GM12874 (cell line): ENCODE results near the gene KLK3.

ENCODE experiments used
- TF ChIP-seq, protein P1 (sequence below): IDR thresholded peaks from 2 replicates; pipeline ENCODE4 v1.5.1; 2011; ENCODE audit warnings: low read depth, mild to moderate bottlenecking, control low read depth, low read length, moderate library complexity; ENCODE audit not compliant: insufficient read depth

The KLK3 gene

GRCh38 chr19:50882188-50882587, 27.5 kb downstream of the KLK3 start:
- TF ChIP-seq, protein P1, sequence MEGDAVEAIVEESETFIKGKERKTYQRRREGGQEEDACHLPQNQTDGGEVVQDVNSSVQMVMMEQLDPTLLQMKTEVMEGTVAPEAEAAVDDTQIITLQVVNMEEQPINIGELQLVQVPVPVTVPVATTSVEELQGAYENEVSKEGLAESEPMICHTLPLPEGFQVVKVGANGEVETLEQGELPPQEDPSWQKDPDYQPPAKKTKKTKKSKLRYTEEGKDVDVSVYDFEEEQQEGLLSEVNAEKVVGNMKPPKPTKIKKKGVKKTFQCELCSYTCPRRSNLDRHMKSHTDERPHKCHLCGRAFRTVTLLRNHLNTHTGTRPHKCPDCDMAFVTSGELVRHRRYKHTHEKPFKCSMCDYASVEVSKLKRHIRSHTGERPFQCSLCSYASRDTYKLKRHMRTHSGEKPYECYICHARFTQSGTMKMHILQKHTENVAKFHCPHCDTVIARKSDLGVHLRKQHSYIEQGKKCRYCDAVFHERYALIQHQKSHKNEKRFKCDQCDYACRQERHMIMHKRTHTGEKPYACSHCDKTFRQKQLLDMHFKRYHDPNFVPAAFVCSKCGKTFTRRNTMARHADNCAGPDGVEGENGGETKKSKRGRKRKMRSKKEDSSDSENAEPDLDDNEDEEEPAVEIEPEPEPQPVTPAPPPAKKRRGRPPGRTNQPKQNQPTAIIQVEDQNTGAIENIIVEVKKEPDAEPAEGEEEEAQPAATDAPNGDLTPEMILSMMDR, result no peak

DNA sequence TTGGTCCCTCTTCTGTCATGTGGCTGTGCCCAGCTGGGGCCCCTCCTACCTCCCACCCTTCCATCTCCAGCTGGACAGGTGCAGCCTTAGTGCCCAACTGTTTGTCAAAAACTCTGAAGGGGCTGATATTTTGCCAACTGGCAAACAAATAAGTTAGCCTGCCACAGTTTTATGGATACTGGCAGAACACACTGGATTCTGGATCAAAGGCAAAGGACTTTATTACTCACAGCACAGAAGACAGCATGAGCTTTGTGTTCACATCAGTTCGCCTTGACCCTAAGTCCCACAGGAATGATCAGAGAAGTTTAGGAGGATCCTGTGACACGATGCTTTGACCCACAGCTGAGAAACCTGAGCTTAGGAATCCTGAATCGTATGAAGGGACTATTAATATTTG, 34.9 kb downstream of the KLK3 start:
- TF ChIP-seq, protein P1, result no peak

DNA sequence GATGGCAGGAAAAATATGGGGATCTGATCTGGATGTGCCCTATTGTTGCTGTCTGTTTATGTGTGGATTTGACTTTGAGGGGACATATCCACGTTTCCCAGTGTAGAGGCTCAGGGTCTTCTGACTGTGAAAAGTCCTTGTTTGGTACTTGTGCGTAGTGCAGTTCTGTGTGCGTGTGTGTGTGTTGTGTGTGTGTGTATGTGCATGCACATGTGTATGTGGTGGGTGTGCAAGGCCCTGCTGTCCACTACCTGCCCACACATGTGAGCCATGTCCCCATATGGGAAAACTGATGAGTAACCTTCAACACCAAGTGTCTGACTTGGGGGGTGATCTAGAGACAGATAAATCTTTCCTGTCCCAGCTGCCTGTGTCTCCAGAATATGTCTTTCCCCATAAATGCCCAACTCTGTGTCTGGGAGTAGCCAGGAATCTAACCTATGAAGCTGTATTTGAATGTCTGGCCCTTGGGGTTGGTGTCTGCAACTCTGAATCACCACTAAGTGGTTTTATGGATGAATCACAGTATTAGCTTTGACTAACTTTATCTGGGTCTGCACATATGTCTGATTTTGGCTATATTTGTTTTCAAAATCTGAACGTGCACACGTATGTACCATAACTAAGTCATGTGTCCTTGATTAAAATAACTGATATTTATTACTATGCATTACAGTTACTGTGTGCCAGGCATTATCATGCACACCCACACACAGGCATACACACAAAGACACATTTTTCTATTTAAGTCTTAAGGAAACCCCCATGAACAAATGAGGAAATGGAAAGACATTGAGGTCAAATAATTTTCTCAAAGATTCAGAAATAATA, 35.9 kb downstream of the KLK3 start:
- TF ChIP-seq, protein P1, result no peak

- TF ChIP-seq, protein P1, result no peak
Measured at GRCh38 chr19:50891253-50891625, 36.5 kb downstream of the KLK3 start.

DNA sequence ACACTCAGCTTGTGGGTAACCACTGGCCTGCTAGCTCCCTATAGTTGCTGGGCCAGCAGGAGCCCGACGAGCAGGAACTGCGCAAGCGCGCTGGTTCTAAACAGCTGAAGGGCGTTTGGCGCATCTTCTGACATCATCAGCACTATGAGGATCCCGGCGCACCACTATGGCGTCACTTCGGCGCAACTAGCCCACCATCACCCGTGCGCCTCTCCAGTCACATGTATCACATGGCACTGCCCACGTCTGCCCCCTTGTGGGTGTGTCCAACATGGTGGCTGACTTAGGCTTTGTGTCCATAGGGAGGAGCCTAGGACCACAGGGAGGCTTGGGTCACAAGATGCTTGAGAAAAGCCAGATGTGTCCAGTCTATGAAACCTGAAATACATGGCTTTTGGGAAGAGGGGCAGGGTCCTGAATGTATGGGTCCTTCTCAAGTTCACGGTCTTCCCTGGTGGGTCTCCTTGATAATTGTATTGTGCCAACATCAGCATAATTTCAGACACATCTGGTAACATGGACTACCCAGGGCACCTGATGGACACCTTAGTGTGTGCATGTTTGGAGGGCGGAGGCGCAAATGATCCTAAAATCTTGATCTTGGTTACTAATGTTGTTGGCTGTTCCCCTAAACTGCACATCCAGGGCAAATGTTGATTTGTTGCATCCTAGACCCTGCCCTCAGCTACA, 38.5 kb downstream of the KLK3 start:
- TF ChIP-seq, protein P1, result peak; percentile 20; the same call in 1 of the 2 replicates

DNA sequence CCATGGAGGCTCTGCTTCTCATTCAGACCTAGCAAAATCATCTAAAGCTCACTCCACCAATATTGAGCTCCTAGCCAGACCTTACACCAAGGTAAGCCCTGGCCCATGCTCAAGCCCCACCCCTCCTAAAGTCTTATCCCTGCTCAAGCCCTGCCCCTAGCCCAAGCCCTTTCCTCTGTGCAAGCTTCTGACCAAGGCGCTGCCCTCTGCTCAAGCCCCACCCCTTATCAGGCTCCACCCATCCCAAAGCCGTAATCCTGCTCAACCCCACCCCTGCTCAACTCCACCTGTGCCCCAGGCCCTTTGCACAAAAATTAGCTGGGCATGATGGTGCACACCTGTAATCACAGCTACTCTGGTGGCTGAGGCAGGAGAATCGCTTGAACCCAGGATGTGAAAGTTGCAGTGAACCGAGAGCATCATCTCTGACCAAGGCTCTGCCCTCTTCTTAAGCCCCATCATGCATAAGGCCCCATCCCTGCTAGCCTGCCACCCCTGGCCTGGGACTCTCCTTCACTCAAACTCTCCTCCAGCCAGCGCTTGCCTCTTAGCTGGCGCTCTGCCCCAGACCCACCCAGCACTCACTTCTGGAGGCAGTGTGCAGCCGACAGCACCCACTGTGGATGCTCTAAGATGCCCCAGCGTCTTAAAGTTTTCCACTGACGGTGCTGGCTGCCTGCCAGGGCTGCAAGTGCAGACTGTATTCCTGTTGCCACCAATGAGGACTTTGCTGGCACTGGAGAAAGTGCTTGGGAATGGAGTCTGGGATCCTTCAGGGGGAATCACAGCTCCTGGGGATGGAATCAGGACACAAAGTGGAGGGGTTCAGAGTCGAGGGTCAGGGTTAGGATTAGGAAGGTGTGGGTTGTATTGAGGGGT, 40.0 kb downstream of the KLK3 start:
- TF ChIP-seq, protein P1, result no peak

DNA sequence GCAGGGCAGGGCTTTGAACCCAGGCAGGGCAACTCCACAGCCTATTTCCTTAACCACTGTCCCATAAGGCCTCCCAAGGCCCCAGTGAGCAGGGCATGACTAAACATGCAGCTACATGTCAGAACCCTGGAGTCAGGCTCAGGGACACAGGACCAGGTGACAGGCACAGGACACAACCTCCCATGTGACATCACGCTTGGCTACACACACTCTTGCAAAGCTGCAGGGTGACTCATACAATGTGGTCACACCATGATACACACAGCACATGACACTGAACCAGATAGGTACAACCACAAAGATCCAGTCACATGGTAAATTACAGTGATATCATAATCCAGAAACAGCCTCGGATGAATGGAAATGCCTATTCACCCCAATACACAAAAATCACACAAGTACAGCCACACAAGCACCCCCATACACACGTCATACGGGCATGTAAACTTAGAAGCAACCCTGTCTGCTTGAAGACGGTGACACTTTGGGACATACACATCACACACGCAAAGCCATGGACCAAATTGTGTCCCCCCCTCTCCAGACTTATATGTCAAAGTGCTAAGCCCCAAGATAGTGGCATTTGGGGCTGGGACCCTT, 42.0 kb downstream of the KLK3 start:
- TF ChIP-seq, protein P1, result no peak
